GM10266 (cell line): ENCODE measurements around the gene PARD3B.

Experiments used
- DNase-seq: peaks from one replicate; pipeline ENCODE4 v3.0.0; 2012; ENCODE audit errors: extremely low spot score
- CTCF ChIP-seq: IDR thresholded peaks from 2 replicates; pipeline ENCODE4 v1.5.1; 2012; ENCODE audit warnings: mild to moderate bottlenecking, low read depth; ENCODE audit not compliant: control insufficient read depth, insufficient read depth; ENCODE audit errors: missing control alignments

PARD3B gene

GRCh38 chr2:205561441-205561840 lies 1016.2 kb downstream of the PARD3B start:
- DNase-seq: no peak
- no peak for TF ChIP-seq CTCF

GRCh38 chr2:205563646-205564045 lies 1018.4 kb downstream of the PARD3B start:
- no peak for DNase-seq
- TF ChIP-seq CTCF: peak; percentile 55

- no peak for TF ChIP-seq CTCF
- no peak for DNase-seq
Observed at GRCh38 chr2:205564346-205565141, 1019.3 kb downstream of the PARD3B start.

GRCh38 chr2:205565142-205565522 lies 1019.9 kb downstream of the PARD3B start:
- TF ChIP-seq CTCF: no peak
- no peak for DNase-seq

- TF ChIP-seq CTCF: no peak
- no peak for DNase-seq
Observed at GRCh38 chr2:205566606-205567168, 1021.4 kb downstream of the PARD3B start.

- no peak for DNase-seq
- TF ChIP-seq CTCF: no peak
Observed at GRCh38 chr2:205568620-205569019, 1023.3 kb downstream of the PARD3B start.

- TF ChIP-seq CTCF: no peak
Observed at GRCh38 chr2:205570648-205571047, 1025.4 kb downstream of the PARD3B start.

More at GRCh38 chr2:205570648-205571047, 1025.4 kb downstream of the PARD3B start:
- no peak for DNase-seq
